Fibroblast of mammary gland (primary cell): Measurements from ENCODE around the gene SLAIN2.

ENCODE experiments used
- DNase-seq: peaks from one replicate; pipeline ENCODE4 v3.0.0-alpha.2; 2010; ENCODE audit warnings: low read depth
- H3K4me3 ChIP-seq: 2 replicates; pipeline ENCODE4 v1.5.1; 2011; ENCODE audit warnings: low read depth, mild to moderate bottlenecking, low read length, moderate library complexity; ENCODE audit not compliant: control insufficient read depth
- CTCF ChIP-seq: conservative IDR thresholded peaks from 2 replicates; pipeline ENCODE4 v1.5.1; 2011; ENCODE audit warnings: low read depth, low read length, inconsistent platforms; ENCODE audit not compliant: control insufficient read depth, insufficient read depth

Gene SLAIN2

GRCh38 chr4:48347282-48347921 lies 6.1 kb downstream of the SLAIN2 start:
- H3K4me3 ChIP-seq: no peak overlapping the region
- DNase-seq: no peak
- TF ChIP-seq CTCF: no peak

DNA sequence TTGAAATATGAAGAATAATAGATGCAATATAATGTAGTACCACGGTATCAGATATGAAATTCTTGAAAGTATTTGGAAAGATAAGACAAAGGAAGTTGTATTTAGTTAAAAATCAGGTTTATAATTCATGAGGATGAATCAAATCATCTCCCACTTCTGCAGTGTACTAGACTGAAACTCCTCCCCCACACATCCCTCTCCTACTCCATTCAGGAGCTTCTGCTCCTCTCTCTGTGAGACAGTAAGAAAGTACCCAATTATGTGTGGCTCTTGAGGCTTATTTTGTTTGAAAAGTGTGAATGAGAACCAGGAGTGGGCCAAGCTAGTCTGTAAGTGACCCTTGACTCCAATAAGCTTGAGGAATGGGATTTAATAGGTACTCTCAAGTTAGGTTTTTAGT lies 9.5 kb downstream of the SLAIN2 start:
- H3K4me3 ChIP-seq: no peak overlapping the region
- no peak for DNase-seq
- no peak for TF ChIP-seq CTCF

DNA sequence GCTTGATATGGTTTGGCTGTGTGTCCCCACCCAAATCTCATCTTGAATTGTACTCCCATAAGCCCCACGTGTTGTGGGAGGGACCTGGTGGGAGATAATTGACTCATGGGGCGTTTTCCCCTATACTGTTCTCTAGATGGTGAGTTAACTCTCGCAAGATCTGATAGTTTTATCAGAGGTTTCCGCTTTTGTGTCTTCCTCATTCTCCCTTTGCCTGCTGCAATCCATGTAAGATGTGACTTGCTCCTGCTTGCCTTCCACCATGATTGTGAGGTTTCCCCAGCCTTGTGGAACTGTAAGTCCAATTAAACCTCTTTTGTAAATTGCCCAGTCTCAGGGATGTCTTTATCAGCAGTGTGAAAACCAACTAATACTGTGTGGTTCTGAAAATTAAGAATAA lies 11.5 kb downstream of the SLAIN2 start:
- no peak for DNase-seq
- H3K4me3 ChIP-seq: no peak overlapping the region
- no peak for TF ChIP-seq CTCF

- TF ChIP-seq CTCF: no peak
- no peak for DNase-seq
- H3K4me3 ChIP-seq: no peak overlapping the region
These were observed 15.0 kb downstream of the SLAIN2 start for GRCh38 chr4:48356355-48356754.

DNA sequence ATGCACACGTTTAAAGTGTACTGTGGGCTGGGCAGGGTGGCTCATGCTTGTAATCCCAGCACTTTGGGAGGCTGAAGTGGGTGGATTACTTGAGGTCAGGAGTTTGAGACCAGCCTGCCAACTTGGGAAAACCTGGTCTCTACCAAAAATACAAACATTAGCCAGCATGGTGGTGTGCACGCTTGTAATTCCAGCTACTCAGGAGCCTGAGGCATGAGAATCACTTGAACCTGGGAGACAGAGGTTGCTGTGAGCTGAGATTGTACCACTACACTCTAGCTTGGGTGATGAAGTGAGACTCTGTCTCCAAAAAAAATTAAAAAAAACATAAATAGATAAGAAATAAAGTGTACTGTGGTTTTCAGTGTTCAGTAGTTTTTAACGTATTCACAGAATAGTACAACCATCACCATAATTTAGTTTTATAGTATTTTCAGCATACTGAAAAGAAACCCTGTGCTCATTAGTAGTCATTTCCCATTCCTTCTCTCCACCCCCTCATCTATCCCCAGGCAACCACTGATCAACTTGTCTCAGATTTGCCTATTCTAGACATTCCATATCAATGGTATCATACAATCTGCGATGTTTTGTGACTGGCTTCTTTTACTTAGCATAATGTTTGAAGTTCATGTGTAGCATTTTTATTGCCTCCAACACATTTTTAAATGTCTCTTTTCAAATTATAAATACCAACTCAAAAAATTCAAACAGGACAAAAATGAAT lies 19.1 kb downstream of the SLAIN2 start:
- peak; percentile 81 for DNase-seq
- TF ChIP-seq CTCF: no peak
- no peak overlapping the region for H3K4me3 ChIP-seq

- peak; percentile 50 for DNase-seq
- no peak for TF ChIP-seq CTCF
- no peak overlapping the region for H3K4me3 ChIP-seq
These were observed 19.7 kb downstream of the SLAIN2 start for GRCh38 chr4:48361012-48361400.
